ENCODE data around the gene IL1RAP.

Gene IL1RAP

DNA sequence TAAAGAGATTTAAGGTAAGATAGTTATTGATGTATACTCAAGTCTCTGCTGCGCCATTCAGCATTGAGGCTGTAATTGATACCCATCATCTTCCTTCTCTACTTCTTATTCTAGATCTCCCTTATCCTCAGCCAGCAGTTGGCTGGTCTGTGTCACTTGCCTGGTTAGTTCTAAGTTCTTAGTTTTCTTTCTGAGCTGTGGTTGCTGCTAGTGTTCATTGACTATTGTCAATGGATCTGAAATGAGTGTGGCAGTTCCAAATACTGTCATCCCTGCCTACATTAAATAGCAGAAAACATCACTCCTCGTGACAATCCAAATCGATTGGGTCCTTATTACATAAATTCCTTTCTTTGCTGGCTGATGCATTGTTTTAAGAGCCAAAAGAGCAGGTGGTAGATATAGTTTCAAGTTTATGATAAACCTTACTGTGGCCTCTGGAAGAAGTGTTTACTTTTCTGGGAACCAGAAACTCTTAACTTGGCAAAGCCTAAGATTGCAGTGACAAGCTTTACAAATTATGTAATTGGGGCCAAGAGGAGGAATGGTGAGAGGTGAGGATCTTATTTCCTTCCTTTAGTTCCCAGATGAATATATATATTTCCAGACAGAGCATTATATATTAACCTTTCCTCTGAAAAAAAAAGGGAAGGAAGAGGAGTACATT lies 180.6 kb downstream of the IL1RAP start:
- no peak overlapping the region for H3K27ac ChIP-seq (ENCODE audit: poor library complexity, severe bottlenecking)
- H3K4me1 ChIP-seq (ENCODE audit: insufficient read depth, poor library complexity, severe bottlenecking), result no peaks in the 10 kb centered on the region
- no peak overlapping the region for H3K4me3 ChIP-seq (ENCODE audit: severe bottlenecking)
- no peaks in the 10 kb centered on the region for H3K9me3 ChIP-seq (ENCODE audit: severe bottlenecking)
- TF ChIP-seq, protein P1, sequence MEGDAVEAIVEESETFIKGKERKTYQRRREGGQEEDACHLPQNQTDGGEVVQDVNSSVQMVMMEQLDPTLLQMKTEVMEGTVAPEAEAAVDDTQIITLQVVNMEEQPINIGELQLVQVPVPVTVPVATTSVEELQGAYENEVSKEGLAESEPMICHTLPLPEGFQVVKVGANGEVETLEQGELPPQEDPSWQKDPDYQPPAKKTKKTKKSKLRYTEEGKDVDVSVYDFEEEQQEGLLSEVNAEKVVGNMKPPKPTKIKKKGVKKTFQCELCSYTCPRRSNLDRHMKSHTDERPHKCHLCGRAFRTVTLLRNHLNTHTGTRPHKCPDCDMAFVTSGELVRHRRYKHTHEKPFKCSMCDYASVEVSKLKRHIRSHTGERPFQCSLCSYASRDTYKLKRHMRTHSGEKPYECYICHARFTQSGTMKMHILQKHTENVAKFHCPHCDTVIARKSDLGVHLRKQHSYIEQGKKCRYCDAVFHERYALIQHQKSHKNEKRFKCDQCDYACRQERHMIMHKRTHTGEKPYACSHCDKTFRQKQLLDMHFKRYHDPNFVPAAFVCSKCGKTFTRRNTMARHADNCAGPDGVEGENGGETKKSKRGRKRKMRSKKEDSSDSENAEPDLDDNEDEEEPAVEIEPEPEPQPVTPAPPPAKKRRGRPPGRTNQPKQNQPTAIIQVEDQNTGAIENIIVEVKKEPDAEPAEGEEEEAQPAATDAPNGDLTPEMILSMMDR (IDR thresholded peaks at IDR 0.05; ENCODE audit: poor library complexity, severe bottlenecking), result no peak
- no peak for ATAC-seq (ENCODE audit: low read depth)
- no peaks in the 10 kb centered on the region for H3K36me3 ChIP-seq (ENCODE audit: low read depth)
- no peaks in the 10 kb centered on the region for H3K27me3 ChIP-seq (ENCODE audit: insufficient read depth, poor library complexity, severe bottlenecking)
- no peak for DNase-seq (ENCODE audit: low spot score)

DNA sequence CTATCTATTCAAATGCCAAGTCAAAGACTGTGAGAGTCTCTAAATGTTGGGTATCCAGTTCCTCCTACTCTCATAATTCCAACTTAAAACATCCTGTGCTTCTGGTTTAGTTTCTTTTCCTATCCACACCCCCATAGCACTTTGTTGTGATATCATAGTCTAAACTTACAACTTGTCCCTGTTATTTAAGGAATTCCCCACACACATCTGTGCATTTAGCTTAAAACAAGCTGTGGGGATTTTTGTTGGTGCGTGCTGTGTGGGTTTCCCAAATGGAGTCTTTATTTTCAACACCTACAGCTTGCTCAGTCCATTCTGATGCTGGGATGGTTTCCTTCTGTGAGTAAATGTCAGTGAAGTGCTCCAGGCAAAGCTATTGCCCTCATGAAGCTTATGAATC lies 181.3 kb downstream of the IL1RAP start:
- no peak overlapping the region for H3K4me3 ChIP-seq (ENCODE audit: severe bottlenecking)
- H3K27me3 ChIP-seq (ENCODE audit: insufficient read depth, poor library complexity, severe bottlenecking), result no peaks in the 10 kb centered on the region
- H3K4me1 ChIP-seq (ENCODE audit: insufficient read depth, poor library complexity, severe bottlenecking), result no peaks in the 10 kb centered on the region
- H3K9me3 ChIP-seq (ENCODE audit: severe bottlenecking), result no peaks in the 10 kb centered on the region
- no peaks in the 10 kb centered on the region for H3K36me3 ChIP-seq (ENCODE audit: low read depth)
- ATAC-seq (ENCODE audit: low read depth) (no peak), DNase-seq (ENCODE audit: low spot score) (no peak)
- TF ChIP-seq, protein P1 (IDR thresholded peaks at IDR 0.05; ENCODE audit: poor library complexity, severe bottlenecking), result no peak
- H3K27ac ChIP-seq (ENCODE audit: poor library complexity, severe bottlenecking), result no peak overlapping the region

DNA sequence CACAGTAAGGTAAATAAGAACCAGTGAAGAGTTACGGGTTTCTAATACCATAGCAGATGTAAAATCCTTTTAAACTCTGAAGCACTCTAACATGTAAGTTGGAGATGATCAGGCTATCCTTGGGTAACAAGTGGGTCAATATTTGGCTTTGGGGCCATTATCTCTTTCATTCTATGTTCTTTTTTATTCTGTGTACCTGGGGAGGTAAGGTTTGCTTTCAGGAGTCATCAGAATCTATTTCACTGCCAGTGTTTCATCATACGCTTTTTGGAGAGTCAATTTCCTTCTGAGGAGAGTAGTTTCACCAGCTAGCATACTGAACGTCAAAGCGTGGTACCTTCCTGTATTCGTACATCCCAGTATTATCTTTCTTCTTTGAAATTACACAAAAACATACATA lies 182.1 kb downstream of the IL1RAP start:
- DNase-seq (ENCODE audit: low spot score) (no peak), ATAC-seq (ENCODE audit: low read depth) (no peak)
- Histone ChIP-seq H3K27ac (ENCODE audit: poor library complexity, severe bottlenecking) (no peak overlapping the region), H3K4me1 (ENCODE audit: insufficient read depth, poor library complexity, severe bottlenecking) (no peaks in the 10 kb centered on the region), H3K27me3 (ENCODE audit: insufficient read depth, poor library complexity, severe bottlenecking) (no peaks in the 10 kb centered on the region), H3K36me3 (ENCODE audit: low read depth) (no peaks in the 10 kb centered on the region), H3K4me3 (ENCODE audit: severe bottlenecking) (no peak overlapping the region), H3K9me3 (ENCODE audit: severe bottlenecking) (no peaks in the 10 kb centered on the region)
- TF ChIP-seq, protein P1 (IDR thresholded peaks at IDR 0.05; ENCODE audit: poor library complexity, severe bottlenecking), result no peak

DNA sequence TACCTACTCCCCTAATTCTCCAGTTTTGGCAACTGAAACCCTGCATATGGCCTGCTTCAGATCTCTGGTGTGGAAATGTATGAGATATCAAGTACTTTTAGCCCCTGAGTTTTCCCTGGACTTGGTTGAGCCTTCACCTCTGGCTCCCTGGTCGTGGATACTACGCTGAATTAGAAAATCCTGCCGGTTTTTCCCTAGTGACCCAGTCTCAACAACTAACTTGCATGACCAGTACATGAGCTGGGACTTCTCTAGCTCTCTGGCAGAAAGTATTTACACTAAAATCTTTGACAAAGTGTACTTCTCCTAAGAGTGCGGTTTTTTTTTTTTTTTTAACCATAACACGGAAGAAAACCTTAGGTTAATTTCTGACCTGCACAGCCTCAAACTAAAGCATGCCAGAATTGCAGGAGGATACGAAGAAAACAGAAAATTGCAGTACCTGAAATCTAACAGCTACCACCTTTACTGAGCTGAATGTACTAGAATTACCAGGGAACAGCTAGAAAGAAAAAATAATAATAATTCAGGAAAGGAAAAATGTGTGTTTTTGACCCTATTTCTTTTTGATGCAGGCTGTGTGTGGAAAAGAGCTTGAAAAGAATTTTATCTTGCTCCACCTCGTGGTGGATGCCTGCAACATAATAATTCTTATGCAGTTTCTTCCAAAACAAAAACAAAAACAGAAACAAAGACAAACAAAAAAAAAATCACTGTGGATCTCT lies 183.1 kb downstream of the IL1RAP start:
- TF ChIP-seq, protein P1 (IDR thresholded peaks at IDR 0.05; ENCODE audit: poor library complexity, severe bottlenecking), result peak; percentile 85
- no peaks in the 10 kb centered on the region for H3K4me1 ChIP-seq (ENCODE audit: insufficient read depth, poor library complexity, severe bottlenecking)
- no peak overlapping the region for H3K27ac ChIP-seq (ENCODE audit: poor library complexity, severe bottlenecking)
- H3K9me3 ChIP-seq (ENCODE audit: severe bottlenecking), result no peaks in the 10 kb centered on the region
- no peak overlapping the region for H3K4me3 ChIP-seq (ENCODE audit: severe bottlenecking)
- DNase-seq (ENCODE audit: low spot score) (no peak), ATAC-seq (ENCODE audit: low read depth) (no peak)
- H3K27me3 ChIP-seq (ENCODE audit: insufficient read depth, poor library complexity, severe bottlenecking), result no peaks in the 10 kb centered on the region
- no peaks in the 10 kb centered on the region for H3K36me3 ChIP-seq (ENCODE audit: low read depth)

DNA sequence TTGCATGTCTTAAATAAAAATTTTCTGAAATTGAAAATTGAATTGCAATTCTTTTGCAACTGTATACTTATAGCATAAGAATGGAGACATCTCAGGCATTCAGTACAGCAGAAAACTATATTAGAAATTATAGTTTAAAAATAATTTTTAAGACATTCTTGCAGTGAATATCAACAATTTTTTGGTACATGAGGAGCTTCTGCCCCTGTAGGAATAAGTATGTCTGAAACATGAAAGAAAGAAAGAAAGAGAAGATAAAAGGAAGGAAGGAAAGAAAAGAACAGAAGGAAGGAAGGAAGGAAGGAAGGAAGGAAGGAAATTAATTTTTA lies 183.6 kb downstream of the IL1RAP start:
- TF ChIP-seq, protein P1 (IDR thresholded peaks at IDR 0.05; ENCODE audit: poor library complexity, severe bottlenecking), result peak; percentile 63
- DNase-seq (ENCODE audit: low spot score) (no peak), ATAC-seq (ENCODE audit: low read depth) (no peak)
- Histone ChIP-seq H3K36me3 (ENCODE audit: low read depth) (no peaks in the 10 kb centered on the region), H3K9me3 (ENCODE audit: severe bottlenecking) (no peaks in the 10 kb centered on the region), H3K27ac (ENCODE audit: poor library complexity, severe bottlenecking) (no peak overlapping the region), H3K4me3 (ENCODE audit: severe bottlenecking) (no peak overlapping the region), H3K4me1 (ENCODE audit: insufficient read depth, poor library complexity, severe bottlenecking) (no peaks in the 10 kb centered on the region), H3K27me3 (ENCODE audit: insufficient read depth, poor library complexity, severe bottlenecking) (no peaks in the 10 kb centered on the region)
